Coronary artery (tissue), 2 donors: ENCODE results near the gene BCL6B.

Source experiments
- DNase-seq: peaks from one replicate; pipeline ENCODE4 v3.0.0-alpha.2; 2017; ENCODE audit warnings: low spot score
- H3K27ac ChIP-seq, 2 donors: fragments of 200-600 bp; sonication (generic); one replicate each; pipeline ENCODE4 v1.5.1; 2016 to 2019
- H3K4me3 ChIP-seq: fragments of 200-600 bp; sonication (generic); 2 replicates; pipeline ENCODE4 v1.5.1; 2016; ENCODE audit warnings: mild to moderate bottlenecking, moderate library complexity
- TF ChIP-seq, protein P1 (sequence below): fragments of 200-600 bp; sonication (generic); IDR thresholded peaks from one replicate; pipeline ENCODE4 v1.5.1; 2019; ENCODE audit warnings: antibody characterized with exemption

Gene BCL6B

DNA sequence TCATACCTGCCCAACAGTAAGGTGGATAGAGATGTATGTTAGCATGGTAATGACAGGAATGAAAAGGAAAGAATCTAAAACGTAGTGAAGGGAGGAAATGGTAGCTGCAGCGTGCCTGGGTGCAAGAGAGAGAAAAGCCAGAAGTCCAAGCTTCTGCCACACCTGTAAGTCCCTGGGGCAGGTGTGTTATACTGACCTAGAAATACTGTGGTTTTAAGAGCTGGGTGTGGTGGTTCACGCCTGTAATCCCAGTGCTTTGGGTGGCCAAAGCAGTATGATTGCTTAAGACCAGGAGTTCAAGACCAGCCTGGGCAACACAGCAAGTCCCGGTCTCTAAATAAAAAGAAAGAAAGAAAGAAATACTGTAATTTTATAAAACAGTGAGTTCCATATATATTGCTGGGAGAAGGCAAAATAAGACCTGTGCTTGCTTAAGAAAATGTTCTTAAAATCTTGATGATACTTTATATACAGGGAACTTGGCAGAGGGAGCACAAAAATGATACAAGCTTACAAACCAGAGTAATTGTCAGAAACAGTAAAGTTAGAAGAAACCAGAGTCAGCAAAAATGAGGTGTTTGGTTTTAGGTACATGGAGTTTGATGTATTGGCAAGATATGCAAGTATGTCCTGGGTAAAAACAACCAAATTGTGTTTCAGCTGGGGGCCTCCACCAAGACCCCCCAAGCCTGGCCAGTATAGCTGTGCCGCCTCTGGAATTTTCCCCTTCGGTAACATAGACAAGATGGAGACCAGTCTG, 20.4 kb upstream of the BCL6B start:
- Histone ChIP-seq H3K27ac (no peak overlapping the region), H3K4me3 (no peak overlapping the region)
- TF ChIP-seq, protein P1, sequence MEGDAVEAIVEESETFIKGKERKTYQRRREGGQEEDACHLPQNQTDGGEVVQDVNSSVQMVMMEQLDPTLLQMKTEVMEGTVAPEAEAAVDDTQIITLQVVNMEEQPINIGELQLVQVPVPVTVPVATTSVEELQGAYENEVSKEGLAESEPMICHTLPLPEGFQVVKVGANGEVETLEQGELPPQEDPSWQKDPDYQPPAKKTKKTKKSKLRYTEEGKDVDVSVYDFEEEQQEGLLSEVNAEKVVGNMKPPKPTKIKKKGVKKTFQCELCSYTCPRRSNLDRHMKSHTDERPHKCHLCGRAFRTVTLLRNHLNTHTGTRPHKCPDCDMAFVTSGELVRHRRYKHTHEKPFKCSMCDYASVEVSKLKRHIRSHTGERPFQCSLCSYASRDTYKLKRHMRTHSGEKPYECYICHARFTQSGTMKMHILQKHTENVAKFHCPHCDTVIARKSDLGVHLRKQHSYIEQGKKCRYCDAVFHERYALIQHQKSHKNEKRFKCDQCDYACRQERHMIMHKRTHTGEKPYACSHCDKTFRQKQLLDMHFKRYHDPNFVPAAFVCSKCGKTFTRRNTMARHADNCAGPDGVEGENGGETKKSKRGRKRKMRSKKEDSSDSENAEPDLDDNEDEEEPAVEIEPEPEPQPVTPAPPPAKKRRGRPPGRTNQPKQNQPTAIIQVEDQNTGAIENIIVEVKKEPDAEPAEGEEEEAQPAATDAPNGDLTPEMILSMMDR = no peak
- DNase-seq = no peak

- no peak overlapping the region for H3K27ac ChIP-seq
- H3K4me3 ChIP-seq = no peak overlapping the region
- TF ChIP-seq, protein P1 = no peak
- no peak for DNase-seq
These were observed 19.1 kb upstream of the BCL6B start for GRCh38 chr17:7003745-7004144.

GRCh38 chr17:7004398-7005253, 18.2 kb upstream of the BCL6B start:
- no peak overlapping the region for H3K4me3 ChIP-seq
- no peak for DNase-seq
- no peak overlapping the region for H3K27ac ChIP-seq
- TF ChIP-seq, protein P1 = peak; percentile 42

DNA sequence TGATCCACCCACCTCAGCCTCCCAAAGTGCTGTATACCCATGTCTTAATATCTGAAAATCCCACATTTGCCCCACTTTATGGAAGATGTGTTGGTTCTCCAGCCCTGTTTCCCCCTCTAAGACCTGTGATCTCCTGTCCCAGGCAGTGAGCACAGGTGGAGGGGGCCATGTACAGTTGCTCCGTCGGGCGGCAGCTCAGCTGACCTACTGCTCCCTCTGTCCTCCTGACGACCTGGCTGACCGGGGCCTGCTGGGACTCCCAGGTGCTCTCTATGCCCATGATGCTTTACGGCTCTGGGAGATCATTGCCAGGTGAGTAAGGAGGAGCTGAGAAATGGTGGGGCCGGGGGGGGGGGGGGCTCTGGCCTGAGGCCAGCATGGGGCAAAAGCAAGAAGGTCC, 17.1 kb upstream of the BCL6B start:
- TF ChIP-seq, protein P1 = no peak
- H3K27ac ChIP-seq = no peak overlapping the region
- no peak overlapping the region for H3K4me3 ChIP-seq
- no peak for DNase-seq

GRCh38 chr17:7007143-7007542, 15.7 kb upstream of the BCL6B start:
- Histone ChIP-seq H3K27ac (no peak overlapping the region), H3K4me3 (no peak overlapping the region)
- DNase-seq = no peak
- TF ChIP-seq, protein P1 = no peak

- no peak overlapping the region for H3K27ac ChIP-seq
- no peak for DNase-seq
- H3K4me3 ChIP-seq = peak overlapping the region; percentile 93
- TF ChIP-seq, protein P1 = no peak
These were observed 12.3 kb upstream of the BCL6B start for GRCh38 chr17:7010523-7010922.
